H1 (cell line): ENCODE measurements around the gene NDRG2. TPM values are rescaled to one million over a fixed set of nuclear protein-coding genes. Genes with fewer than 3 reads are reported as not detected.

Source experiments
- CHD7 ChIP-seq: fragments of 300-600 bp; sonication (generic); IDR thresholded peaks from 2 replicates; pipeline ENCODE4 v1.7.1; 2012; ENCODE audit warnings: low read length, moderate library complexity, mild to moderate bottlenecking, inconsistent platforms; ENCODE audit not compliant: insufficient replicate concordance
- CTBP2 ChIP-seq: IDR thresholded peaks from 2 replicates; pipeline ENCODE4 v1.7.0; 2011; ENCODE audit warnings: borderline replicate concordance, mild to moderate bottlenecking, moderate library complexity, mixed read lengths, low read length; ENCODE audit not compliant: insufficient read depth, insufficient read length
- HDAC6 ChIP-seq: IDR thresholded peaks from one replicate; pipeline ENCODE4 v1.7.1; 2012; ENCODE audit warnings: low read depth, mild to moderate bottlenecking, inconsistent platforms, low read length, moderate library complexity
- TAF1 ChIP-seq: IDR thresholded peaks from 2 replicates; pipeline ENCODE4 v1.6.1; 2011; ENCODE audit warnings: mild to moderate bottlenecking, low read depth, low read length
- polyA plus RNA-seq, 7 experiments: library from polyadenylated mRNA; depleted of rRNA in 3 of 7; stranded (reverse) in 5 of 7; unstranded in 2 of 7; fragments of >200 nt in 5 of 7; fragments of 200-250 nt in 2 of 7; gene quantifications; 1 replicate in 5 of 7; 2 replicates in 1 of 7; 4 replicates in 1 of 7; pipeline versions ENCODE4 v1.2.1 to v1.2.3, GENCODE V29; 2011 to 2013; ENCODE audit warnings: missing spikeins in 2 of 7, mixed read lengths in 2 of 7
- total RNA-seq: library from RNA; stranded (reverse); fragmentation: NEBNext Ultra II Directional; extraction: Animal tissue kit (Norgen Biotek cat#: 25700); gene quantifications from 2 replicates; pipeline ENCODE4 v1.2.1, GENCODE V29; 2021

NDRG2 gene
- total and polyA plus RNA-seq, 2 of the 8 experiments (the other 6 are each of a cell fraction or from before 2014, with no cell fraction given): 29.9 to 48.6 TPM

GRCh38 chr14:20973501-20973900, 51.4 kb downstream of the NDRG2 start (continued):
- TF ChIP-seq CTBP2: no peak
- no peak for TF ChIP-seq CHD7
- no peak for TF ChIP-seq HDAC6
- no peak for TF ChIP-seq TAF1
